HepG2 (cell line): ENCODE data around the gene PRKAG3. TPM values are rescaled to one million over a fixed set of nuclear protein-coding genes. Genes with fewer than 3 reads are reported as not detected.
A peak's percentile ranks its signal among the peaks of the same experiment; 100 is the strongest.

Experiments
- BRD4 ChIP-seq: sonication (generic); formaldehyde crosslinking; IDR thresholded peaks from 2 replicates; pipeline ENCODE4 v1.4.0; 2020; ENCODE audit warnings: missing genetic modification reagents
- CBX1 ChIP-seq: IDR thresholded peaks from one replicate; pipeline ENCODE4 v1.6.1; 2016; ENCODE audit warnings: antibody characterized with exemption, low read depth
- CHCHD3 ChIP-seq: sonication (generic); formaldehyde crosslinking; IDR thresholded peaks from 2 replicates; pipeline ENCODE4 v1.8.0; 2022; ENCODE audit warnings: mild to moderate bottlenecking, missing genetic modification reagents, moderate library complexity
- HOXA3 ChIP-seq: sonication (generic); formaldehyde crosslinking; IDR thresholded peaks from 2 replicates; pipeline ENCODE4 v1.5.0; 2020; ENCODE audit warnings: missing genetic modification reagents
- JARID2 ChIP-seq: sonication (generic); formaldehyde crosslinking; IDR thresholded peaks from 2 replicates; pipeline ENCODE4 v1.8.1; 2023; ENCODE audit warnings: missing genetic modification reagents, inconsistent platforms; ENCODE audit not compliant: insufficient replicate concordance
- MEIS1 ChIP-seq: sonication (generic); formaldehyde crosslinking; IDR thresholded peaks from 2 replicates; pipeline ENCODE4 v1.9.0; 2021; ENCODE audit warnings: mild to moderate bottlenecking, missing genetic modification reagents, moderate library complexity, borderline replicate concordance
- MIER3 ChIP-seq: IDR thresholded peaks from 2 replicates; pipeline ENCODE4 v1.6.1; 2016; ENCODE audit warnings: missing compliant biosample characterization, borderline replicate concordance
- NR3C1 ChIP-seq: sonication (generic); formaldehyde crosslinking; IDR thresholded peaks from 2 replicates; pipeline ENCODE4 v1.4.0; 2020; ENCODE audit warnings: missing genetic modification reagents
- REXO4 ChIP-seq: sonication (generic); formaldehyde crosslinking; IDR thresholded peaks from 2 replicates; pipeline ENCODE4 v1.8.0; 2022; ENCODE audit warnings: missing genetic modification reagents, mild to moderate bottlenecking, borderline replicate concordance
- RXRA ChIP-seq: sonication (generic); formaldehyde crosslinking; IDR thresholded peaks from 2 replicates; pipeline ENCODE4 v1.5.1; 2020; ENCODE audit warnings: missing genetic modification reagents
- SNAPC4 ChIP-seq: sonication (generic); formaldehyde crosslinking; IDR thresholded peaks from 2 replicates; pipeline ENCODE4 v1.4.0; 2020; ENCODE audit warnings: mild to moderate bottlenecking, missing genetic modification reagents
- SOX13 ChIP-seq, 3 experiments: fragments of 450-650 bp in 1 of 3; sonication (generic) in 1 of 3; formaldehyde crosslinking in 1 of 3; IDR thresholded peaks in 2 of 3; conservative IDR thresholded peaks in 1 of 3; 2 replicates each; pipeline versions ENCODE4 v1.5.0 to v1.6.1; 2016 to 2020; ENCODE audit warnings: antibody characterized with exemption in 1 of 3, mild to moderate bottlenecking in 1 of 3, missing compliant biosample characterization in 1 of 3, missing genetic modification reagents in 1 of 3, moderate library complexity in 1 of 3
- TBP ChIP-seq: sonication (generic); formaldehyde crosslinking; IDR thresholded peaks from 2 replicates; pipeline ENCODE4 v1.5.0; 2020; ENCODE audit warnings: missing genetic modification reagents
- TP53 ChIP-seq: sonication (generic); formaldehyde crosslinking; conservative IDR thresholded peaks from 2 replicates; pipeline ENCODE4 v1.4.0; 2020; ENCODE audit warnings: missing genetic modification reagents
- TRIM24 ChIP-seq: sonication (generic); formaldehyde crosslinking; IDR thresholded peaks from 2 replicates; pipeline ENCODE4 v1.8.0; 2022; ENCODE audit warnings: mild to moderate bottlenecking, missing genetic modification reagents
- ZFP37 ChIP-seq: sonication (generic); formaldehyde crosslinking; IDR thresholded peaks from 2 replicates; pipeline ENCODE4 v1.4.0; 2020; ENCODE audit warnings: missing genetic modification reagents, borderline replicate concordance
- ZNF225 ChIP-seq: sonication (generic); formaldehyde crosslinking; IDR thresholded peaks from 2 replicates; pipeline ENCODE4 v1.4.0; 2020; ENCODE audit warnings: mild to moderate bottlenecking, missing genetic modification reagents
- ZNF34 ChIP-seq: sonication (generic); formaldehyde crosslinking; IDR thresholded peaks from 2 replicates; pipeline ENCODE4 v1.4.0; 2020; ENCODE audit warnings: mild to moderate bottlenecking, missing genetic modification reagents, borderline replicate concordance
- ZNF414 ChIP-seq: sonication (generic); formaldehyde crosslinking; IDR thresholded peaks from 2 replicates; pipeline ENCODE4 v1.5.0; 2020; ENCODE audit warnings: missing genetic modification reagents
- ZNF543 ChIP-seq: sonication (generic); formaldehyde crosslinking; IDR thresholded peaks from 2 replicates; pipeline ENCODE4 v1.4.0; 2020; ENCODE audit warnings: mild to moderate bottlenecking, missing genetic modification reagents
- ZNF770 ChIP-seq: sonication (generic); formaldehyde crosslinking; IDR thresholded peaks from 2 replicates; pipeline ENCODE4 v1.5.0; 2020; ENCODE audit warnings: mild to moderate bottlenecking, missing genetic modification reagents
- ZSCAN20 ChIP-seq: sonication (generic); formaldehyde crosslinking; IDR thresholded peaks from 2 replicates; pipeline ENCODE4 v1.4.0; 2020; ENCODE audit warnings: missing genetic modification reagents, mild to moderate bottlenecking, borderline replicate concordance
- polyA plus RNA-seq, 8 experiments: library from polyadenylated mRNA; depleted of rRNA in 3 of 8; stranded (reverse) in 7 of 8; unstranded in 1 of 8; fragments of >200 nt; fragmentation: Illumina TruSeq in 4 of 8; extraction: Trizol in 4 of 8; gene quantifications; 2 replicates each; pipeline versions ENCODE4 v1.2.1 to v1.2.3, GENCODE V29; 2011 to 2016; ENCODE audit warnings: low read depth in 4 of 8, missing spikeins in 1 of 8, mixed read lengths in 1 of 8; ENCODE audit not compliant: insufficient read depth in 1 of 8
- total RNA-seq, 5 experiments: library from RNA; depleted of rRNA; stranded (reverse); fragments of >200 nt; fragmentation: Illumina TruSeq; extraction: Trizol; gene quantifications; 2 replicates each; pipeline ENCODE4 v1.2.3, GENCODE V29; 2016; ENCODE audit warnings: low read depth in 1 of 5
- TF ChIP-seq, protein P1 (sequence below): sonication (generic); formaldehyde crosslinking; IDR thresholded peaks from 2 replicates; pipeline ENCODE4 v1.5.1; 2020; ENCODE audit warnings: missing genetic modification reagents, mild to moderate bottlenecking, borderline replicate concordance

Gene PRKAG3
- total and polyA plus RNA-seq, 2 of the 13 experiments (the other 11 are each of a cell fraction or from before 2014, with no cell fraction given) = not detected

GRCh38 chr2:218860950-218861381, 29.4 kb upstream of the PRKAG3 start (continued):
- no peak for TF ChIP-seq NR3C1 (CRISPR knock-in tag)
- no peak for TF ChIP-seq MIER3
- TF ChIP-seq REXO4 (CRISPR knock-in tag) = no peak
- TF ChIP-seq SOX13 (IDR thresholded peaks at IDR 0.05) = no peak
- no peak for TF ChIP-seq SOX13 (CRISPR knock-in tag; conservative IDR thresholded peaks at IDR 0.05 in 1 of 2, IDR thresholded peaks at IDR 0.05 in 1 of 2)
- no peak for TF ChIP-seq CHCHD3 (CRISPR knock-in tag)
- no peak for TF ChIP-seq SNAPC4 (CRISPR knock-in tag)
- TF ChIP-seq TRIM24 = no peak
- TF ChIP-seq ZNF34 = no peak
- no peak for TF ChIP-seq TP53
- 0 out of 2 replicates have a peak, but pooled peaks have one; percentile 24 for TF ChIP-seq ZNF225 (CRISPR knock-in tag)
- no peak for TF ChIP-seq ZSCAN20
- TF ChIP-seq MEIS1 (CRISPR knock-in tag) = no peak
- no peak for TF ChIP-seq CBX1
- TF ChIP-seq HOXA3 (CRISPR knock-in tag) = no peak
- no peak for TF ChIP-seq ZNF414 (CRISPR knock-in tag)
- TF ChIP-seq RXRA (CRISPR knock-in tag) = 0 out of 2 replicates have a peak, but pooled peaks have one; percentile 17
- TF ChIP-seq BRD4 = no peak
- TF ChIP-seq JARID2 = no peak
- TF ChIP-seq, protein P1, sequence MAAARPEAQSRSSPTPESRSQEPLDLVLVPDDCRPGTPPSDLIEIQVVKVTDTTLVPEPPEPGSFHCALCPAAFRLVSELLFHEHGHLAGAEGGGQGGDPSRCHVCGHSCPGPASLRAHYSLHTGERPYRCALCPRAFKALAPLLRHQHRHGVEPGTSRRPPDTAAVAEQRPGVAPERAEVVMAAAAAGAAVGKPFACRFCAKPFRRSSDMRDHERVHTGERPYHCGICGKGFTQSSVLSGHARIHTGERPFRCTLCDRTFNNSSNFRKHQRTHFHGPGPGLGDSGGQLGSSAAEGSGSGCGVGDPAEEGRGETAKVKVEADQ (CRISPR knock-in tag) = no peak
- no peak for TF ChIP-seq ZNF770
- TF ChIP-seq TBP (CRISPR knock-in tag) = no peak
- no peak for TF ChIP-seq ZFP37 (CRISPR knock-in tag)
- 0 out of 2 replicates have a peak, but pooled peaks have one; percentile 31 for TF ChIP-seq ZNF543
